DND-41 (cell line): ENCODE data around the gene ZNF695.

Source experiments
- CTCF ChIP-seq: IDR thresholded peaks from 2 replicates; pipeline ENCODE4 v1.5.1; 2012; ENCODE audit warnings: borderline replicate concordance, low read length, moderate library complexity, mild to moderate bottlenecking; ENCODE audit not compliant: poor library complexity, severe bottlenecking; ENCODE audit errors: extremely low read depth
- EZH2 ChIP-seq: IDR thresholded peaks from 3 replicates; pipeline ENCODE4 v1.6.1; 2012; ENCODE audit warnings: borderline replicate concordance, low read depth, mild to moderate bottlenecking, moderate library complexity, low read length, inconsistent platforms; ENCODE audit not compliant: severe bottlenecking

DNA sequence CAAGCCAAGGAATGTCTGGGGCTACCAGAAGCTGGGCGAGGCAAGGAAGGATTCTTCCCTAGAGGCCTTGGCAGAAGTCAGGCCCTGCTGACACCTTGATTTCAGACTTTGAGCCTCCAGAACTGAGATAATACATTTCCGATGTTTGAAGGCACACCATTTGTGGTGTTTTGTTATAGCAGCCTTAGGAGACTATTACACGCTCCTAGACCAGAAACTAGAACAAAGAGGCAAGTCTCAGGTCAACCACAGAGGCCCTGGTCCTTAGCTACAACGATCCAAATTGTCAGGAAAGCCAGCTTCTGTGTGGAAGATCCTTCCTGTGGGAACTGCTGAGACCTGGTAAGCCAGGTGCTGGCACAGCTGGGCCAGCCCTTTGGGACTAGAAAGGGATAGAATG lies 56.4 kb downstream of the ZNF695 start:
- TF ChIP-seq CTCF = no peak
- no peak for TF ChIP-seq EZH2
